Lower leg skin (tissue), 3 donors: ENCODE results near the gene PRICKLE4.

Experiments used
- POLR2A ChIP-seq, 2 donors: fragments of 450-650 bp; IDR thresholded peaks; one replicate each; pipeline ENCODE4 v1.6.1; 2016 to 2017; ENCODE audit warnings: antibody characterized with exemption in 2 of 2, mild to moderate bottlenecking in 1 of 2, moderate library complexity in 1 of 2
- TF ChIP-seq, protein P1 (sequence below), 3 donors: fragments of 450-650 bp; IDR thresholded peaks; one replicate each; pipeline ENCODE4 v1.5.1; 2016; ENCODE audit warnings: antibody characterized with exemption in 3 of 3, mild to moderate bottlenecking in 3 of 3, moderate library complexity in 2 of 3

DNA sequence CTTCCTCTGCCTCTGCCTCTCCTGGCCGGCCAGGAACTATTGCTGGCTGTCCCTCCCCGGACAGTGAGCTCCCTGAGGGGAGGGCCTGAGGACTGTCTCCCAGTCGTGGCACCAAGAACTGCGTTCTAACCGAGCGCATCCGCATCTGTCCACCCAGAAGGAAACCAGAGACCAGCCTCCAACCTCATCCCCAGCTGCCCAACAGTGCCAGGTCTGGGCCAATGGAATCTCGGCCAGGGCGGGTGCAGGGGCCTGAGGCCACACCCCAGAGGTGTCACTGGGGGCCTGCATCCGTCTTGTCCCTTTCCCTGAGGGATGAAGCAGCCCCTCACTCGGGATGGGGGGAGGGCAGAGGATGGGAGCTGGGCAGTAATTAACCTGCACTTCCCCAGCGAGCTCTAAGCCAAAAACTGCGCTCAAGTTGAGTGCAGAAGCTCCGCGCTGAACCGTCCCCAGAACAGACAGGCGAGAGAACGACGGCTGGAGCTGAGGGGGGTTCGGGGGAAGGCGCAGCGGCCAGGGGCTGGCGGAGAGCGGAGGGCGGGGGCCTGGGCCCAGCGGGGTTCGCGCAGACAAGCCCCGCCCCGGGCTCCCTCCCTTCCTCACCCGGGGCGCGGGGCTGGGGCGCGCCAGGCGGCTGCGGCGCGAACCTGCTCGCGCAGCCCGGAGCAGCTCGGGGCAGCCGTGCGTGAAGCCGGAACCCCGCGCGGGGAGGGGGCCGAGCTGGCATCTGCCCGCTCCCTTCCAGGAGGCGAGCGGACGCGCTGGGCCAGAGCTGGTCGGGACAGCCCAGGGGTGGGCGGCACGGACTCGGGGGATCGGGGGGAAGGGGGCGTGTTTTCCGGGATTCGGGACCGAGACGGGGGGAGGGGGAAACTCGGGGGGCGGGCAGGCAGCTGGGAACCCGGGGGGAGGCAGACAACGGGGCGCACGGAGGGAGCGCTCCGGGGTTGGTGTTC lies 46.6 kb upstream of the PRICKLE4 start:
- TF ChIP-seq, protein P1, sequence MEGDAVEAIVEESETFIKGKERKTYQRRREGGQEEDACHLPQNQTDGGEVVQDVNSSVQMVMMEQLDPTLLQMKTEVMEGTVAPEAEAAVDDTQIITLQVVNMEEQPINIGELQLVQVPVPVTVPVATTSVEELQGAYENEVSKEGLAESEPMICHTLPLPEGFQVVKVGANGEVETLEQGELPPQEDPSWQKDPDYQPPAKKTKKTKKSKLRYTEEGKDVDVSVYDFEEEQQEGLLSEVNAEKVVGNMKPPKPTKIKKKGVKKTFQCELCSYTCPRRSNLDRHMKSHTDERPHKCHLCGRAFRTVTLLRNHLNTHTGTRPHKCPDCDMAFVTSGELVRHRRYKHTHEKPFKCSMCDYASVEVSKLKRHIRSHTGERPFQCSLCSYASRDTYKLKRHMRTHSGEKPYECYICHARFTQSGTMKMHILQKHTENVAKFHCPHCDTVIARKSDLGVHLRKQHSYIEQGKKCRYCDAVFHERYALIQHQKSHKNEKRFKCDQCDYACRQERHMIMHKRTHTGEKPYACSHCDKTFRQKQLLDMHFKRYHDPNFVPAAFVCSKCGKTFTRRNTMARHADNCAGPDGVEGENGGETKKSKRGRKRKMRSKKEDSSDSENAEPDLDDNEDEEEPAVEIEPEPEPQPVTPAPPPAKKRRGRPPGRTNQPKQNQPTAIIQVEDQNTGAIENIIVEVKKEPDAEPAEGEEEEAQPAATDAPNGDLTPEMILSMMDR (IDR thresholded peaks at IDR 0.05) = no peak
- no peak for TF ChIP-seq POLR2A (IDR thresholded peaks at IDR 0.05)
